C1 segment of cervical spinal cord (tissue), 14 donors: ENCODE data around the gene LRRC32.
"Not testable (repeated sequence)": the region's sequence is repeated elsewhere in the genome, so short reads cannot be mapped to it uniquely, and the experiment has no call there.

ENCODE experiments used
- DNase-seq, 14 donors: peaks; one replicate each; lab custom pipeline; 2025; lab: John Stamatoyannopoulos, UW

LRRC32 gene

GRCh38 chr11:76629853-76630599 is 40.5 kb downstream of the LRRC32 start:
- DNase-seq = peak in 4 of 14 donors; percentile 15 to 36 (median 22)

GRCh38 chr11:76629116-76629852 is 41.3 kb downstream of the LRRC32 start:
- DNase-seq = peak in 1 of 14 donors; percentile 20

- no peak for DNase-seq
Measured at GRCh38 chr11:76628408-76628947, 42.1 kb downstream of the LRRC32 start.

GRCh38 chr11:76627606-76628005 is 42.9 kb downstream of the LRRC32 start:
- DNase-seq = no peak

GRCh38 chr11:76626921-76627401 is 43.6 kb downstream of the LRRC32 start:
- peak in 1 of 14 donors; percentile 30 for DNase-seq

GRCh38 chr11:76626266-76626665 is 44.3 kb downstream of the LRRC32 start:
- DNase-seq = no peak

- DNase-seq = no peak
Measured at GRCh38 chr11:76625472-76626186, 44.9 kb downstream of the LRRC32 start.

- DNase-seq = no peak
Measured at GRCh38 chr11:76624500-76625379, 45.8 kb downstream of the LRRC32 start.

- DNase-seq = no peak
Measured at GRCh38 chr11:76623884-76624419, 46.6 kb downstream of the LRRC32 start.

GRCh38 chr11:76623171-76623883 is 47.2 kb downstream of the LRRC32 start:
- no peak for DNase-seq

GRCh38 chr11:76622493-76623094 is 48.0 kb downstream of the LRRC32 start:
- DNase-seq = no peak

- DNase-seq = no peak
Measured at GRCh38 chr11:76621868-76622267, 48.7 kb downstream of the LRRC32 start.

- DNase-seq = no peak
Measured at GRCh38 chr11:76621466-76621865, 49.1 kb downstream of the LRRC32 start.

- DNase-seq = no peak
Measured at GRCh38 chr11:76620489-76620888, 50.1 kb downstream of the LRRC32 start.

- DNase-seq = not testable (repeated sequence)
Measured at GRCh38 chr11:76619801-76620200, 50.7 kb downstream of the LRRC32 start.

GRCh38 chr11:76617553-76618265 is 52.8 kb downstream of the LRRC32 start:
- no peak for DNase-seq

- DNase-seq = no peak
Measured at GRCh38 chr11:76616676-76617552, 53.6 kb downstream of the LRRC32 start.

GRCh38 chr11:76615950-76616349 is 54.6 kb downstream of the LRRC32 start:
- peak in 1 of 14 donors; percentile 12 for DNase-seq
